ENCODE measurements around the gene NTN1.

- TF ChIP-seq FOXM1 (CRISPR knock-in tag; IDR thresholded peaks at IDR 0.05) (no peak), CTCF (CRISPR knock-in tag; IDR thresholded peaks at IDR 0.05) (no peak), BRF2 (CRISPR knock-in tag; IDR thresholded peaks at IDR 0.05) (no peak), ZEB1 (IDR thresholded peaks at IDR 0.05; ENCODE audit: insufficient replicate concordance, low read depth) (no peak), RELA (CRISPR knock-in tag; IDR thresholded peaks at IDR 0.05) (no peak), RFXAP (CRISPR knock-in tag; IDR thresholded peaks at IDR 0.05; ENCODE audit: borderline replicate concordance) (no peak), POLR2A (IDR thresholded peaks at IDR 0.05; ENCODE audit: insufficient read depth in 1 of 2, low read depth in 2 of 2, low read length in 2 of 2) (no peak), PRDM15 (CRISPR knock-in tag; IDR thresholded peaks at IDR 0.05) (no peak), MTF1 (CRISPR knock-in tag; IDR thresholded peaks at IDR 0.05) (no peak), ZNF124 (CRISPR knock-in tag; IDR thresholded peaks at IDR 0.05) (no peak), ELF1 (CRISPR knock-in tag; IDR thresholded peaks at IDR 0.05) (no peak), ZNF460 (CRISPR knock-in tag; IDR thresholded peaks at IDR 0.05; ENCODE audit: borderline replicate concordance) (no peak)
Measured at GRCh38 chr17:9116311-9116835, 95.1 kb downstream of the NTN1 start.

All from HepG2 (cell line).